Osteocyte (in vitro differentiated cells): Measurements from ENCODE around the gene B4GALT1. TPM values are rescaled to one million over a fixed set of nuclear protein-coding genes. Genes with fewer than 3 reads are reported as not detected.

Experiments
- DNase-seq: peaks from one replicate; pipeline ENCODE4 v3.0.0; 2021; ENCODE audit warnings: mixed read lengths; ENCODE audit not compliant: unreplicated experiment; ENCODE audit errors: extremely low spot score
- H3K27ac Mint-ChIP-seq: one replicate; pipeline ENCODE4 v1.8.0; 2021; ENCODE audit warnings: mild to moderate bottlenecking, mixed read lengths; ENCODE audit not compliant: unreplicated experiment
- H3K27me3 Mint-ChIP-seq: one replicate; pipeline ENCODE4 v1.8.0; 2021; ENCODE audit warnings: mixed read lengths; ENCODE audit not compliant: unreplicated experiment
- H3K36me3 Mint-ChIP-seq: one replicate; pipeline ENCODE4 v1.8.0; 2021; ENCODE audit warnings: mixed read lengths; ENCODE audit not compliant: unreplicated experiment
- H3K4me1 Mint-ChIP-seq: one replicate; pipeline ENCODE4 v1.8.0; 2021; ENCODE audit warnings: mixed read lengths; ENCODE audit not compliant: unreplicated experiment
- H3K4me3 Mint-ChIP-seq: one replicate; pipeline ENCODE4 v1.8.0; 2021; ENCODE audit warnings: mild to moderate bottlenecking, moderate library complexity, mixed read lengths; ENCODE audit not compliant: unreplicated experiment
- H3K9me3 Mint-ChIP-seq: one replicate; pipeline ENCODE4 v1.8.0; 2021; ENCODE audit warnings: mixed read lengths; ENCODE audit not compliant: unreplicated experiment
- CTCF ChIP-seq: fragments of 200-600 bp; sonication (generic); IDR thresholded peaks from 2 replicates; pipeline ENCODE4 v1.5.0; 2021; ENCODE audit warnings: antibody characterized with exemption, mild to moderate bottlenecking, moderate library complexity
- total RNA-seq: library from RNA; stranded (reverse); gene quantifications from 2 replicates; pipeline ENCODE4 v1.2.1, GENCODE V29; 2021

B4GALT1 gene
- total RNA-seq, 1 donor from 2014 or later = 40.9 TPM

GRCh38 chr9:33193818-33194217 is 26.7 kb upstream of the B4GALT1 start:
- no peak for DNase-seq
- TF ChIP-seq CTCF = no peak
- Mint-ChIP-seq H3K27me3 (peaks cover 3% of the 10 kb centered on the region), H3K4me1 (peaks cover 16% of the 10 kb centered on the region), H3K4me3 (no peak overlapping the region), H3K36me3 (no peaks in the 10 kb centered on the region), H3K9me3 (no peaks in the 10 kb centered on the region), H3K27ac (no peak overlapping the region)

DNA sequence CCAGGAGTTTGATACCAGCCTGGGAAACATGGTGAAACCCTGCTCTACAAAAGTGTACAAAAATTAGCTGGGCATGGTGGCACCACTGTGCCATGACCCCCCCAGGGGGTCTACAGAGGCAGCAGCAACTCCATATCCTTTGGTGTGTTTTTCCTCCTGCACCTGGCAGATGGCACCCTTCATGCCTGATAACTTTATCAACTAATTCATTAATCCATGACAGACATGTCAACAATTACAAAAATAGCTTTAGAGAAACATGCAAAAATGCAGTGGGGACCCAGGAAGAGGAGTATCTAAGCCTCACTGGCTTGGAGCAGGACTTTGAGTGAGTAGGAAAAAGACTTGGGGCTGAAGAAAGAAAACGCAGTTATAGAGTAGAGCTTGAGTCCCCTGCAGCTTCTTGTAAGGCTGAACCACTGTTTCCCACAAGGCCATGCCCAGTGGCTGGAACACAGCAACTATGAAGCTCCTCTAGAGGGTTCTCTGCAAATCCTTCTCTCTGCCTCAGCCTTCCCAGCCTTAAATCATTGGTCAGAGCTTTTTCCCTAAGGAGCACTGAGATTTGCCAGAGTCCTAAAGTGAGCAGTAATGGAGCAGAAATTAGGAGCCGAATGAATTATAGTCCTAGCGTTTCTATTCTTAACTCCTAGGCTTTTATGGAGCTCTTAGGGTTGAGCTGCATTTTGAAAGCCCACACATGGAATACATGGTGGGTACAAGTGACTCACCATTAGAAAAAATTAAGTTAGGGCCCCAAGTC is 25.5 kb upstream of the B4GALT1 start:
- no peak for TF ChIP-seq CTCF
- Mint-ChIP-seq H3K9me3 (no peaks in the 10 kb centered on the region), H3K36me3 (no peaks in the 10 kb centered on the region), H3K27me3 (no peaks in the 10 kb centered on the region), H3K27ac (no peak overlapping the region), H3K4me1 (peaks cover 20% of the 10 kb centered on the region), H3K4me3 (no peak overlapping the region)
- no peak for DNase-seq

DNA sequence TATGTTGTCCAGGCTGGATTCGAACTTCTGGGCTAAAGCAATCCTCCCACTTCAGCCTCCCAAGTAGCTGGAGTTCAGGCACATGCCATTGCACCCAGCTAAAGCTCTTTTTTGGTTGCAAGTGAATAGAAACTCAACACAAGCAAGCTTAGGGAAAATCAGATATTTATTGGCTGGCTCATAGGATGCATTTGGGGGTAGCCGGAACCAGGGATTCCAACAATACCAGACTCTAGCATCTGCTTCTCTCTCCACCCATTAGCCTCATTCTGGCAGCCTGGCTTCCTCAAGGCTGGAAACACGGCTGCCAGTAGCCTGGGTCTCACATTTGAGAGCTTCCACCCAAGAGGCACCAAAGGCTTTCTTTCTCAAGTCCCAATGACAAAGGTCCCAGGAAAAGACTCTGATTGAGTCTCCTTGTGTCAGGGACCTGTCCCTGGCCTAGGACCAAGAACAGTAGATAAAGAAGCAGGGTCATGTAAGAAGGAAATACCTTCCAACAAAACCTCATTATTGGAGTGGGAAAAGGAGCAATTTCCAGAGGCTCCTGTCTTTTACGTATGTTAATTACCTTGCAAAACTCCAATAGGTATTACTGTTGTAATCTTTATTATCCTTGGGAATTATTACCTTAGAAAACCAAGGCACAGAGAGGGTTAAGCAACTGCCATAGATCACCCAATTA is 23.0 kb upstream of the B4GALT1 start:
- Mint-ChIP-seq H3K9me3 (no peaks in the 10 kb centered on the region), H3K27me3 (no peaks in the 10 kb centered on the region), H3K4me3 (no peak overlapping the region), H3K36me3 (no peaks in the 10 kb centered on the region), H3K27ac (no peak overlapping the region), H3K4me1 (peaks cover 31% of the 10 kb centered on the region)
- no peak for DNase-seq
- no peak for TF ChIP-seq CTCF

DNA sequence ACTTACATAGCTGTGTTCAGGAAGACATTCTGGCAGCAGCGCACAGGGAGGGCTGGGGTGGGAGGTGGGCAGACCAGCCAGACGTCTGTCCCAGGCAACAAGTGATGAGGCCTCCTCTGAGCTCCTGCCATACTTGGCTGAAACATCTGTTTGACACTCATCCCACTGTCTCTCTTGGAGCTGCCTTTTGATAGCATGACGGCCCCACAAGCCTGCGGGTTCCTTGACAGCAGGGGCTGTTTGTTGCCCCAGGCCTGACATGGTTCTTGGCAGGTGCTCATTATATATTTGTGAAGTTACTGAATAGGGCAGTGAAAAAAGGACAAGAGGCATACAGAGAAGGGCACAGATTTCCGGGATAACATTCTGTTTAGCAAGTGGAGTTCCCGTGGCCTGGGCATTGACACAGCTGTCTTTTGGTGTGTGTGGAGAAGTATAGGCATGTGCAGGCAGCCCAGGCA is 22.2 kb upstream of the B4GALT1 start:
- Mint-ChIP-seq H3K27me3 (no peaks in the 10 kb centered on the region), H3K9me3 (no peaks in the 10 kb centered on the region), H3K36me3 (no peaks in the 10 kb centered on the region), H3K4me3 (no peak overlapping the region), H3K4me1 (peaks cover 38% of the 10 kb centered on the region), H3K27ac (no peak overlapping the region)
- TF ChIP-seq CTCF = no peak
- no peak for DNase-seq

DNA sequence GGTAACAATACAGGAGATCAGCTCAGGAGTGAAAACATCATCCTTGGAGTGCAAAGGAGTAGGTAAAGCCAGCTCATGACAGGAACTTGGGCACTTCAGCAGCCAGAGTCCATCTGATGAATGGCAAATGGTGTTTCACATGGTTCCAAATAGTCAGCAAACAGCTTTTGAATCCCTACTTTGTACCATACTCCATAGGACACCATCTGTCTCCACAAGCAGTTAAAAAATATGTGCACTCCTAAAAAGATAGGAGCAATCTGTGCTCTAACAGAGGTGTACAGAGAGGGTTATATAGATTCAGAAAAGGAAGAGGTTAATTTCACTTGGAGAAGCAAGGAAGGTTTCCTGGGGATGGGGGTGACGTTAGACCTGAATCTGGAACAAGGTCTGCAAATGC is 21.6 kb upstream of the B4GALT1 start:
- Mint-ChIP-seq H3K4me3 (no peak overlapping the region), H3K27ac (no peak overlapping the region), H3K36me3 (no peaks in the 10 kb centered on the region), H3K27me3 (no peaks in the 10 kb centered on the region), H3K4me1 (peaks cover 38% of the 10 kb centered on the region), H3K9me3 (no peaks in the 10 kb centered on the region)
- TF ChIP-seq CTCF = no peak
- no peak for DNase-seq
